Stimulated activated naive CD8-positive, alpha-beta T cell treated with anti-CD3 and anti-CD28 coated beads, Interleukin-15, Interleukin-2, amounts not matched to agents 100 ng/mL and 50 ng/mL, for 24 hours (primary cell): ENCODE results near the gene MGAT5.

Experiments used
- H3K27ac Mint-ChIP-seq: one replicate; pipeline ENCODE4 v1.8.0; 2021; ENCODE audit warnings: mild to moderate bottlenecking, mixed read lengths
- H3K27me3 Mint-ChIP-seq: one replicate; pipeline ENCODE4 v1.8.0; 2021; ENCODE audit warnings: mixed read lengths
- H3K36me3 Mint-ChIP-seq: one replicate; pipeline ENCODE4 v1.8.0; 2021; ENCODE audit warnings: low read depth, mixed read lengths
- H3K4me1 Mint-ChIP-seq: one replicate; pipeline ENCODE4 v1.8.0; 2021; ENCODE audit warnings: low read depth, mixed read lengths
- H3K4me3 Mint-ChIP-seq: one replicate; pipeline ENCODE4 v1.8.0; 2021; ENCODE audit warnings: mild to moderate bottlenecking, mixed read lengths
- H3K9me3 Mint-ChIP-seq: one replicate; pipeline ENCODE4 v1.8.0; 2021; ENCODE audit warnings: mixed read lengths

Gene MGAT5, protein sequence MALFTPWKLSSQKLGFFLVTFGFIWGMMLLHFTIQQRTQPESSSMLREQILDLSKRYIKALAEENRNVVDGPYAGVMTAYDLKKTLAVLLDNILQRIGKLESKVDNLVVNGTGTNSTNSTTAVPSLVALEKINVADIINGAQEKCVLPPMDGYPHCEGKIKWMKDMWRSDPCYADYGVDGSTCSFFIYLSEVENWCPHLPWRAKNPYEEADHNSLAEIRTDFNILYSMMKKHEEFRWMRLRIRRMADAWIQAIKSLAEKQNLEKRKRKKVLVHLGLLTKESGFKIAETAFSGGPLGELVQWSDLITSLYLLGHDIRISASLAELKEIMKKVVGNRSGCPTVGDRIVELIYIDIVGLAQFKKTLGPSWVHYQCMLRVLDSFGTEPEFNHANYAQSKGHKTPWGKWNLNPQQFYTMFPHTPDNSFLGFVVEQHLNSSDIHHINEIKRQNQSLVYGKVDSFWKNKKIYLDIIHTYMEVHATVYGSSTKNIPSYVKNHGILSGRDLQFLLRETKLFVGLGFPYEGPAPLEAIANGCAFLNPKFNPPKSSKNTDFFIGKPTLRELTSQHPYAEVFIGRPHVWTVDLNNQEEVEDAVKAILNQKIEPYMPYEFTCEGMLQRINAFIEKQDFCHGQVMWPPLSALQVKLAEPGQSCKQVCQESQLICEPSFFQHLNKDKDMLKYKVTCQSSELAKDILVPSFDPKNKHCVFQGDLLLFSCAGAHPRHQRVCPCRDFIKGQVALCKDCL

DNA sequence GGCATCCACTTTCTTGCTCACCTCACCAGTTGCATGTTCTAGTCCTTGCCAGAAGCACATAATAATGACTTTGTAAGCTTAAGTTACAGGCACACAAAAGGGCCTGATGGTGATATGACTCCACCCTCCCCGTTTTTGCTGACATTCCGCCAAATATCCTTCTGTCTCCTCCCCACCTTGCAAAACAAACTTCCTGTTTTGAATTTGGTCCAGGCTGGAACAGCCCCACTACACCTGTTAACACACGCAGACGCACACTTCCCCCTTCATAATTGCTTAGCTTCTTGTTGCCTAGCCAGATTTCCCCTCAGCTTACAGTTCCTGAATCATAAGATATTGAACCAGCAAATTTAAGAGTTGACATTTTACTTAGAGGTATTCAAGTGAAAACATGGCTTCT, at the start of gene MGAT5:
Gene MGAT5, plus strand, starts transcription at position 269 of the 400 bp plus-strand sequence. CDS start 332 bp downstream, outside the sequence.
- no peak within 1 kb of the TSS for H3K4me3 Mint-ChIP-seq

DNA sequence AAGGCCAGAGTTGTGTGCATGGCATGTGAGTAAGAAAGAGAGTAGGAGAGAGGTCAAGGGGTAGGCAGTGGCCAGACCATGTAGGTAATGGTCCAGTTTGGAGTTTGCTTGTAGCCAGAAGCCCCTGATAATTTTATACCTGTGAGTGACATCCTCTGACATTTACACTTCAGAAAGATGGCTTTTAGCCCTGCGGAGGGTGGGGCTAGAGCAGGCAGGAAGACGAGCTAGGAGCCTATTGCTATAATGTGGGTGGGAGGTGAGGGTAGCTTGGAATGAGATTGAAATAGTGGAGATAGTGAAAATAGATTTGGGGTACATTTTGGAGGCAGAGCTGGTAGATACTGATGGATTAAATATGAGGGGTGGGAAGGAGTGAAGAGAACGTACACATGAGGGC, 48.8 kb upstream of the MGAT5 start:
- Mint-ChIP-seq H3K9me3 (no peaks in the 10 kb centered on the region), H3K4me1 (peaks cover 29% of the 10 kb centered on the region), H3K27ac (no peak overlapping the region), H3K36me3 (peaks cover 4% of the 10 kb centered on the region), H3K4me3 (no peak overlapping the region), H3K27me3 (no peaks in the 10 kb centered on the region)

More for the DNA sequence above, at the start of gene MGAT5:
- peaks cover 94% of the 10 kb centered on the region for H3K4me1 Mint-ChIP-seq
- H3K9me3 Mint-ChIP-seq, result no peaks in the 10 kb centered on the region
- H3K27me3 Mint-ChIP-seq, result no peaks in the 10 kb centered on the region
- H3K36me3 Mint-ChIP-seq, result peaks cover 24% of the 10 kb centered on the region
- peak within 1 kb of the TSS; percentile 34 for H3K27ac Mint-ChIP-seq

DNA sequence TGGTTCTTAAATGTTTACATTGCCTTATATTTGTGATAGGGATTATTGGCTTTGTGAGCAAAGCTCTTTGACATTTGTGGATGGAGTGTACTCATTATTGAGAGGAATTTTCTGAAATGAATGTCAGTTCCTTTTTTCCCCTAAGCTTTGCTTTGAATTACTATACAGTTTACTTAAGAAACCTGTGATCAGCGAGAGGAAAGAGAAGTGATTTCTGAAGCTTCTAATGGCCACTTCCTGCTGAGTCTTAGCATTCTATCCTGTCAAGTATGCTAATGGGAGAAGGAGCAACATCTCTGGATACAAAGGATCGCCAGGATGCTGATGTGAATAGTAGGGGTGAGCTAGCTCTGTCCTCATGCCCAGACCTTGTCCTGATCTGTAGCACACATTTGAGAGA, 47.8 kb upstream of the MGAT5 start:
- Mint-ChIP-seq H3K4me1 (peaks cover 24% of the 10 kb centered on the region), H3K9me3 (no peaks in the 10 kb centered on the region), H3K4me3 (no peak overlapping the region), H3K36me3 (no peaks in the 10 kb centered on the region), H3K27me3 (no peaks in the 10 kb centered on the region), H3K27ac (peak overlapping the region; percentile 45)

DNA sequence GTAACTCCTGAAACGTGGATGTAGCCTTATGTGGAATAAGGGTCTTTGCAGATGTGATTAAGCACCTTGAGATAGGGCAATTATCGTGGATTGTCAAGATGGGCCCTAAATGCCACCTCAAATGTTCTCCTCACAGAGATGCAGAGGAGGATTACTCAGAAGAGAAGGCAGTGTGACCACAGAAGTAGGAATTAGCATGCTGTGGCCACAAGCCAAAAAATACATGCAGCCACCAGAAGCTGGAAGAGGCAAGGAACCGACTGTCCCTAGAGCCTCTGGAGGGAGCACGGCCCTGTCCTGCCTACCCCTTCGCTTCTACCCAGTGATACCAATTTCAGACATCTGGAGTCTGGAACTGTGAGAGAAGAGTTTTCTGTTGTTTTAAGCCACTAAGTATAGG, 47.3 kb upstream of the MGAT5 start:
- H3K4me3 Mint-ChIP-seq, result no peak overlapping the region
- peak overlapping the region; percentile 36 for H3K27ac Mint-ChIP-seq
- no peaks in the 10 kb centered on the region for H3K27me3 Mint-ChIP-seq
- H3K4me1 Mint-ChIP-seq, result peaks cover 19% of the 10 kb centered on the region
- no peaks in the 10 kb centered on the region for H3K36me3 Mint-ChIP-seq
- no peaks in the 10 kb centered on the region for H3K9me3 Mint-ChIP-seq

DNA sequence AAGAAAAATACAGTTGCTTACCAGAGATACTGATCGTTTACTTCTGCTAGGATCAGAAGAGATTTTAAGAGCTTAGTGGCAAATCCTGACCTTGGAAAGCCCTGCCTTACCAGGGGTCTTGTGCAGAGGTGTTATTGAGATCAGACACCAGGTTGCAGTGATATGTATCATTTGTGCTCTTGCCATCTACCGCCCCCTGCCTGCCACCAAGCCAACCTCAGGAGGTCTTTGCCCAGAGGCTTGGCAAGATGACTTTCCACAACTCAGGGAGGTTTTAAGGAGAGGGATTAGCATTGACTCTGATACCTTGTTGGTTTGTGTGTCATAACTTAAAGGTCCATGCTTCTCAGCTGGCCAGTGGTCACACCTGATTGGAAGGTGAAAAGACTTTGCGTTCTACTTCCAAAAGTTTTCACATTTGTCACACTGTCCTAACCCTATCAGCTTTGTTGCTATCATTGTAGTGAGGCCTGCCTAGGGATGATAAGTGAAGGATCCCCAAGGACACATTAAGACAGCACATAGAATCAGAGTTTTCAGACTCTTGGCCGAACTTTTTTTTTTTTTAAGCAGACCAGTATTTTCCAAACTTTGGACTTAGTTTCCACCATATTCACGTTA, 46.2 kb upstream of the MGAT5 start:
- no peaks in the 10 kb centered on the region for H3K9me3 Mint-ChIP-seq
- H3K4me3 Mint-ChIP-seq, result no peak overlapping the region
- H3K27ac Mint-ChIP-seq, result no peak overlapping the region
- no peaks in the 10 kb centered on the region for H3K27me3 Mint-ChIP-seq
- H3K36me3 Mint-ChIP-seq, result no peaks in the 10 kb centered on the region
- H3K4me1 Mint-ChIP-seq, result peaks cover 13% of the 10 kb centered on the region

DNA sequence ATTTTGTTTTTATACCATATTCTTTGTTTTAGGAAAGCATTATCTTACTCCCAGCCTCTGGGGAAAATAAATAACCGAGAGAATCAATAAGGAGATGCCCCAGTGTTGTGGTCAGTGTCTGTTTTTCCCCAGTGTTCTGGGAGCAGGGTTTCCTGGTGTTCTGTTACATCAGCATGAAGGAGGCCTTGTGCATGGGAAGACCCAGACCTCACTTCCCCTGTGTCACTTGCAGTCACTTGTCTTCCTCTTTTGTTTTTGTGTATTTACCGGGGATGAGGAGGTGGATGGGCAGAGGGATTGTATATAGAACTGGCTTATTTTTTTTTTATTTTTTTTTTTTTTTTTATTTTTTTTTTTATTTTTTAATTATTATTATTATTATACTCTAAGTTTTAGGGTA, 45.0 kb upstream of the MGAT5 start:
- H3K27me3 Mint-ChIP-seq, result no peaks in the 10 kb centered on the region
- H3K4me1 Mint-ChIP-seq, result peaks cover 9% of the 10 kb centered on the region
- no peak overlapping the region for H3K27ac Mint-ChIP-seq
- no peaks in the 10 kb centered on the region for H3K9me3 Mint-ChIP-seq
- H3K36me3 Mint-ChIP-seq, result no peaks in the 10 kb centered on the region
- no peak overlapping the region for H3K4me3 Mint-ChIP-seq

DNA sequence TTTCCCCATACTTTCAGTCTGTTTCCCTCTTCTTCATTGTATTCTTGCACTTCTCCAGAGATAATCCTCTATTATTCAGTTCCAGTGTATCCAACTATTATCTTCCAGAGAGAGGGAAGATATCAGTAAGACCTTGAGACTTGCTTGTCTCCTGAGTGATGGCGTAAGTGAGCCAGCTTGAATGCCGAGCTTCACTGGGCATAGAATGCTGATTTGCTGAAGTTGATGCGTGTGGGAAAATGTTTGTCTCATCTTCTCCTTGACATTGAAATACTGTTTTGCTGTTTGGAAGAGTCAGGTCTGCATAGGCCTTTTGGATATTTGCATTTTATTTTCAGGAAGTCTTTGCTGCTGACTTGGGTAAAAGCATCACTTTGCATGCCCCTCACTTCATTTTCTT, 41.1 kb upstream of the MGAT5 start:
- Mint-ChIP-seq H3K27ac (no peak overlapping the region), H3K4me3 (no peak overlapping the region), H3K4me1 (peaks cover 29% of the 10 kb centered on the region), H3K27me3 (no peaks in the 10 kb centered on the region), H3K9me3 (no peaks in the 10 kb centered on the region), H3K36me3 (peaks cover 7% of the 10 kb centered on the region)

DNA sequence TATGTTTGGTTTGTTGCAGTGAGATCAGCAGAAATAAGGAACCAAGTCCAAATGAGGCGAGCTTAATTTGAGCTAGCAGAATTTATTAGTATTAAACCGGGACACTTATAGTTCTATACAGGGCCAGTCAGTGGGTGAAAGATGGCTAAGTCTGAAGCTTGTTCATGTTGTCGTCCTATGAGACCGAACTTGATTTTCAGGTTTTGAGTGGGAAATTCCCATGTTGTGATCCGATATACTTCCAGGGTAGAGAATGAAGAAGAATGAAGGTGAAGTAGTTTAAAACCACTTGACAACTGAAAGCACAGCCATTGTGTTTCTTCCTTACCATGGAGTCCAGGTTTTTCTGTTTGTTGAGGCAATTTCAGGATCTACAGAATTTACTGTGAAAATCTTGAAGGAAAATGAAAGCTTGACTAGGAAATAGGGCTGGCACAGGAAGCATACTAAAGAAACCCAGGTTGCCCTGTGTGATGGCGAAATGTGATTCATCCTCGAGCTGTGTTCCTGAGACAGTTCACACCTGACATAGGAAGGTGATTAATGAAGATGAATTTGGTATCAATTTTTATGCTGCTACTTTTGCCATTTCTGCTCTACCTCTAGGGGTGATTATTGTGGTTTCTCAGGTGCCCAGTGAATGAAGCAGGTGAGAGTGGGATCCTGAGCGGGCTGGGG, 37.6 kb upstream of the MGAT5 start:
- Mint-ChIP-seq H3K27me3 (no peaks in the 10 kb centered on the region), H3K4me1 (peaks cover 60% of the 10 kb centered on the region), H3K4me3 (no peak overlapping the region), H3K36me3 (peaks cover 12% of the 10 kb centered on the region), H3K9me3 (no peaks in the 10 kb centered on the region), H3K27ac (peak overlapping the region; percentile 88)

DNA sequence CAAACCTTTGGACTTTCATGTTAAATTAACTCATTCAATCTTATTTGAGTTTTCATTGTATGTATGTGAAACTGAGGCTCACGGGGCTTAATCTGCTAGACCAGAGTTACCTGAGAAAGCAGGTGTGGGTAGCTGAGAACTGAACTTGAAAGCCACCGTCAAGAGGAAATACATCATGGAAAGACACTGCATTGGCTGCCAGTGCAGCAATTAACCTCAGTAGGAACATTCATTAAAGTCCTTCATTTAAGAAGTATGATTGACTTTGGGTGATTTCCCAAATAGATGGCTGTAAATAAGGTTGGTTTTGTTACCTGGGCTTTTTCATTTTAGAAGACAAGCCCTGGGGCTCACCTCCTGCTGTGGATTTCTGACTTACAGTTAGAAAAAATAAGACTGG, 36.5 kb upstream of the MGAT5 start:
- Mint-ChIP-seq H3K4me1 (peaks cover 63% of the 10 kb centered on the region), H3K36me3 (peaks cover 12% of the 10 kb centered on the region), H3K27ac (peak overlapping the region; percentile 88), H3K4me3 (peak overlapping the region; percentile 50), H3K9me3 (no peaks in the 10 kb centered on the region), H3K27me3 (no peaks in the 10 kb centered on the region)

DNA sequence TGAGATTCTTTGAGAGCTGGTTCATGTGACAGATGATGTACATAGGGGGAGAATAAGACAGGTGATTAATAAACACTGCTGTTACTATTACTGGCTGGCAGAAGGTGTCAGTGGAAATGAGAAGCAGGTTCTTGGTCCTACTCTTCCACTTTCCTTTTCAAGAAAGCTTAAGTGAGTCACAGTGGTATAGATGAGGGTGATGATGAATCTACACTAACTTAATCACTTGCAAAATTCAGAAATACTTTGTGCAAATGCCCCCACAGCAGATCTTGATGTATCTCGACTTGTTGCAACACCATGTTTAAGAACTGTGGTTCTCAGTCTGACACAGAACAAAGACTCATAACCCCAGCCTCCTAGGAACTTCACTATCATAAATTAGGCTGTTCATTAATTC, 35.9 kb upstream of the MGAT5 start:
- Mint-ChIP-seq H3K9me3 (no peaks in the 10 kb centered on the region), H3K4me3 (peak overlapping the region; percentile 50), H3K36me3 (peaks cover 12% of the 10 kb centered on the region), H3K27me3 (no peaks in the 10 kb centered on the region), H3K27ac (peak overlapping the region; percentile 88), H3K4me1 (peaks cover 58% of the 10 kb centered on the region)

DNA sequence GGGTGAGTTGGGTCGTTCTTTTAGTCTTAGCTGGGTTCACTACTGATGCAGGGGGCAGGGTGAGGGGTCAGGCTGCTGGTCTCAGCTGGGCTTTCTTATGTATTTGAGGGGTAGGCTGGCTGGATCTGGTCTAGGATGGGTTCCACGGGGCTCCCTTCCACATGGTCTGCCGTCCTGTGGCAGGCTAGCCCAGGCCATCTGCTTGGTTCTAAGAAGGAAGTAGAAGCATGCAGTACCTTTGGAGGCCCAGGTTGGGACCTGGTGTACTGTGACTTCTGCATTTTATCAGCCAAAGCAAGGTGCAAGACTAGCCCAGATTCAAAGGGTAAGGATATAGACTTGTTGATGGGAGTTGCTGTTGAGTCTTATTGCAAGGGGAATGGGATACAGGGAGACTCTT, 35.5 kb upstream of the MGAT5 start:
- H3K27ac Mint-ChIP-seq, result peak overlapping the region; percentile 88
- H3K36me3 Mint-ChIP-seq, result peaks cover 12% of the 10 kb centered on the region
- peaks cover 62% of the 10 kb centered on the region for H3K4me1 Mint-ChIP-seq
- peak overlapping the region; percentile 50 for H3K4me3 Mint-ChIP-seq
- H3K27me3 Mint-ChIP-seq, result no peaks in the 10 kb centered on the region
- H3K9me3 Mint-ChIP-seq, result no peaks in the 10 kb centered on the region

DNA sequence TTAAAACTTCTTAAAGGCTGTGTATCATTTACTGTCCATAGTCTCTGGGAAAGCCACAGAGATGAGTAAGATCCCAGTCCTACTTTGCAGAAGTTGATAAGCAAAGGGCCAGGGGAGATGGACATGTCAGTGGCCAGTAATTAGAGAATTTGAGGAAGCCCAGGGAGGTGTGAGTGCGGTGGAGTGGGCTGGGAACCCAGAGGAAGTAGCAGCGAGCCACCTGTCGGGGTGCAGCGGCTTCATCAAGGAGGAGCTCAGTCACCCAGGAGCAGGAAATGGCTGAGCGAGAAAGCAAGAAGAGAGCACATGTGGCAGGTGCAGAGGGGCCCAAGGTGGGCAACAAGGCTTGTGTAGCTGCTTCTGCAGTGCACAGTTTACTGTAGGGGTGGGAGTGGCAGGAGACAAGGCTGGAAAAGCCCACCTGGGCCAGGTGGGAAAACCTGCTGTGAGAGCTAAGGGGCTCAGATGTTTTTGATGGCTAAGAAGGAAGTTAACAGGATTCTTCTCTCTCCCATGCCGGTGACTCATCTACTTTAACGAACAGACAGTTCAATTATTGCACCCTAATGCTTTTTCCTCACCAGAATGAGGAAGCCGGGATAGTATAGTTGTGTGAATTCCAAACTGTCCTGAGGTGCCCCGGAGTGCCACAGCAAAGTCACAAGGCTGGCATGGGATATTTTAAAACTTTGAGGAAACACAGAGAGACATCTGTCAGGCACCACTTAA, 34.8 kb upstream of the MGAT5 start:
- no peaks in the 10 kb centered on the region for H3K27me3 Mint-ChIP-seq
- peak overlapping the region; percentile 88 for H3K27ac Mint-ChIP-seq
- H3K9me3 Mint-ChIP-seq, result no peaks in the 10 kb centered on the region
- peaks cover 69% of the 10 kb centered on the region for H3K4me1 Mint-ChIP-seq
- H3K4me3 Mint-ChIP-seq, result peak overlapping the region; percentile 50
- H3K36me3 Mint-ChIP-seq, result peaks cover 12% of the 10 kb centered on the region

DNA sequence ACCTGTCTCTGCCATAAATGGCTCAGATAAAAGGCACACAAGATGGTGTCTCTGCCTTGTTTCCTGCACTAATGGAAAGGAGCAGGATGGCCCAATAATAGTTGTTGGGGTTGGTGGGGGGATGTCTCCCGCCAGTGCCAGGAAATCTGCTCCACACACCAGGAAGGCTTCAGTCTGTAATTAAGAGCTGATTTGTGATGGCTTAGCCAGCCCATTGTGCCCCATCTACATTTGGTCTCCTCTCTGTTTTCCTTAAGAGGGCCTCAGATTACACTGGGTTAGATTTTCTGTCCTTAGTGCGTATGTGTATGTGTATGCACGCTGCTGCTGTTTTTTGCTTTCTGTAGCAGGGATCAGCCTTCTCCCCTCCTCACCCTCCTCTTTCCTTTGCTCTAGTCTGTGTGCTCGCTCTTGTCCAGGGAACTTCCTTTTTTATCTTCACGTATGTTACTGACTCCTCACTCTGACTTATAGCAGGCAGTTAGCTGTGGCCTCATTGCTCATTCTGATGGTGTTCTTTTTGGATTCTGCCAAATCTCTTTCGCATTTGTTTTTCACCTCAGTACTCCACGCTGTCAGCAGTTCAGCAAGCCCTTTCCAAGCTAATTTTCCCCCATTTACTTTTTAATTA, 33.4 kb upstream of the MGAT5 start:
- Mint-ChIP-seq H3K4me3 (no peak overlapping the region), H3K27me3 (no peaks in the 10 kb centered on the region), H3K9me3 (no peaks in the 10 kb centered on the region), H3K4me1 (peaks cover 83% of the 10 kb centered on the region), H3K36me3 (peaks cover 5% of the 10 kb centered on the region), H3K27ac (peak overlapping the region; percentile 7)

DNA sequence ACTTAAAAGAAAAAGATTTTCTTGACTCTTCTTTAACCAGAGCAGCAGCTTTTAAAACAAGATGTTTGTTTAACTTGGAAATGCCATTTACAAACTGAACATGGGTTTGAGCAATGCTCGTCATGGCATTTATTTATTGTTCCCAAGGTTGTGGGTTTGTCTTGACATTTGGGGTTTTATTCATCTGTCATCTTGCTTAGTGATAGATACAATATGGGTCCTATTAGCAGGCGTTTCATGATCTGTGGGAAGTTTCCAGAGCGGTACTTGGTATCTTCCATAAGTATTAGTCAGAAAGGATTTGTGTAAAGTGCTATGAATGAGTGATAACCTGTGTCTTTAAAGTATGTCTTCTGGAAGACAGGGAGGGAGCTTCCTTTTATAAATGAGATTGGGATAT, 29.9 kb upstream of the MGAT5 start:
- peaks cover 21% of the 10 kb centered on the region for H3K36me3 Mint-ChIP-seq
- H3K27ac Mint-ChIP-seq, result peak overlapping the region; percentile 61
- no peaks in the 10 kb centered on the region for H3K27me3 Mint-ChIP-seq
- H3K4me3 Mint-ChIP-seq, result no peak overlapping the region
- peaks cover 72% of the 10 kb centered on the region for H3K4me1 Mint-ChIP-seq
- peaks cover 10% of the 10 kb centered on the region for H3K9me3 Mint-ChIP-seq
